Heart right ventricle (tissue), 16 donors: ENCODE data around the gene HINT2. TPM values are rescaled to one million over a fixed set of nuclear protein-coding genes. Genes with fewer than 3 reads are reported as not detected.
A peak's percentile ranks its signal among the peaks of the same experiment; 100 is the strongest.

Source experiments
- ATAC-seq, 8 donors: fragments of 200-7000 bp; cut with Tn5 transposase; one replicate each; pipeline ENCODE4 v1.9.1; 2020; ENCODE audit warnings: mild to moderate bottlenecking in 8 of 8, moderate library complexity in 8 of 8, moderate number of reproducible peaks in 1 of 8
- DNase-seq, 2 donors: peaks; one replicate each; pipeline ENCODE4 v3.0.0-alpha.2; 2020
- H3K27ac ChIP-seq, 10 donors: fragments of 200-600 bp; sonication (generic) in 2 of 10; one replicate each; pipeline versions ENCODE4 v1.5.0 to v1.8.0; 2020 to 2022; ENCODE audit warnings: mild to moderate bottlenecking in 3 of 10
- H3K27me3 ChIP-seq, 7 donors: fragments of 200-600 bp; one replicate each; pipeline ENCODE4 v1.8.0; 2021 to 2022; ENCODE audit warnings: mild to moderate bottlenecking in 2 of 7
- H3K36me3 ChIP-seq, 9 donors: fragments of 200-600 bp; sonication (generic) in 1 of 9; one replicate each; pipeline versions ENCODE4 v1.5.0 to v1.8.0; 2020 to 2022; ENCODE audit warnings: mild to moderate bottlenecking in 2 of 9
- H3K4me1 ChIP-seq, 9 donors: fragments of 200-600 bp; sonication (generic) in 1 of 9; one replicate each; pipeline versions ENCODE4 v1.5.0 to v1.8.0; 2020 to 2022; ENCODE audit warnings: mild to moderate bottlenecking in 4 of 9
- H3K4me3 ChIP-seq, 10 donors: fragments of 200-600 bp; sonication (generic) in 2 of 10; one replicate each; pipeline versions ENCODE4 v1.5.0 to v1.8.0; 2020 to 2022; ENCODE audit warnings: mild to moderate bottlenecking in 7 of 10, moderate library complexity in 2 of 10
- H3K9me3 ChIP-seq, 11 donors: fragments of 200-600 bp in 10 of 11; sonication (generic) in 2 of 11; one replicate each; pipeline versions ENCODE4 v1.5.0 to v1.8.0; 2013 to 2022; ENCODE audit warnings: mild to moderate bottlenecking in 2 of 11, control low read depth in 1 of 11, moderate library complexity in 1 of 11
- WGBS, 2 donors: extraction: QIAGEN DNeasy Blood & Tissue Kit; methylation state at CpG; one replicate each; pipeline ENCODE4 v1.1.7; 2013; ENCODE audit warnings: inconsistent platforms in 1 of 2; 5-methylcytosine and 5-hydroxymethylcytosine counted together
- intact Hi-C, 10 donors: fragments of 100-400 bp; cut with DNase I; formaldehyde crosslinking; loops; one replicate each; pipeline versions ENCODE4 v1.11.1 to v1.14.2; 2022
- polyA plus RNA-seq, 2 donors: library from polyadenylated mRNA; stranded (reverse); fragments of 200-250 nt; gene quantifications; one replicate each; pipeline ENCODE4 v1.2.3, GENCODE V29; 2013
- total RNA-seq, 10 donors: library from RNA; stranded (reverse); fragmentation: NEBNext Ultra II Directional in 3 of 10; extraction: Animal tissue kit (Norgen Biotek cat#: 25700) in 3 of 10; gene quantifications; one replicate each; pipeline versions ENCODE4 v1.2.1 to v1.2.4, GENCODE V29; 2021 to 2023
- TF ChIP-seq, protein P1 (sequence below), 9 donors: fragments of 200-600 bp; sonication (generic) in 2 of 9; IDR thresholded peaks; one replicate each; pipeline versions ENCODE4 v1.5.0 to v1.8.0; 2021 to 2022; ENCODE audit warnings: antibody characterized with exemption in 9 of 9, mild to moderate bottlenecking in 5 of 9, moderate library complexity in 1 of 9
- donor health status: Arrhythmogenic right ventricular cardiomyopathy.
- donor health status: ischemic (EF 13 %, LVEDD 7.1; RV severe dilation, severe dysfunction).
- donor health status: healthy with polysubstance abuse.
- donor health status: DM: no; HTN: yes; CAD: no.
- donor health status: DM: no; HTN: no; CAD: no.
- donor health status: ischemic (EF 25% LVEDD 6.9; RV normal size, moderate dysfunction).
- donor health status: ischemic (EF 25% LVEDD 5.7; RV mildly dilated, moderate dysfunction).
- donor health status: healthy.
- donor health status: DM: yes; HTN: yes; CAD: no.
- donor health status: Ischemic cardiomyopathy.
- donor health status: ischemic (EF 35%, LVEDD 5.7; RV mildly dilated, moderate dysfunction).
- donor health status: nonischemic (EF 11% LVEDD 7.7; RV severe dilation, severe dysfunction).
- donor health status: DM: yes; HTN: yes; CAD: no.
- donor health status: PGD.
- donor health status: ischemic (EF 29% LVEDD 5.4; RV normal size, mild dysfunction).
- donor health status: nonischemic (EF 23%, LVEDD 6.1; RV moderate dilation, normal function).

HINT2 gene
- total and polyA plus RNA-seq, 12 donors: 56.8 to 120 (median 76.7) TPM

- intact Hi-C loops: loop anchor here in 1 of 10 donors (5.0 kb wide), 1 partner anchor 39 kb away; the partner anchor contains the start of gene OR13J1
These were observed 18.0 kb upstream of the HINT2 start for GRCh38 chr9:35832814-35833213.

DNA sequence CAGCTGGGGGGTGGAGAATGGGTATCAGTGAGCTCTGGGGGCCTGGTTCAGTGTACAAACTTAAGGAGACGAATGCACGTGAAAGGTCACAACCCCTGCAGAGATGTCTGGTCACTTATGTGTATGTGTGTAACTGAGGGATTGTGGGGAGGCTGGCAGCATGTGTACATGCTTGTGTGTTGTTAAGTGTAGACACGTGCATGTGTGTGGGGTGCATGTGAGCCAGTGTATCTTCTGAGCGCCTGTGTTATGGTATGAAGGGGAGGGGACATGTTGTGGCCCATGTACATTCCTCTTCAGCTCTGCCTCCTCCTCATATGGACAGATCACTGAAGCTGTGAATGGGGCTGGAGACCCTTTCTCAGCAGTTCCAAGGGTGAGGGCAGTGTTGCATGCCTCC is 16.2 kb upstream of the HINT2 start:
- Histone ChIP-seq H3K27me3 (no peaks in the 10 kb centered on the region), H3K27ac (no peak overlapping the region), H3K9me3 (no peaks in the 10 kb centered on the region), H3K4me3 (no peak overlapping the region), H3K36me3 (peaks cover 0 to 11% (median 0%) of the 10 kb centered on the region in 9 donors), H3K4me1 (peaks cover 4 to 58% (median 52%) of the 10 kb centered on the region in 9 donors)
- WGBS, 2 donors: 81 to 82% methylated on average over 4 of the region's 4 CpGs
- DNase-seq (no peak), ATAC-seq (no peak)
- TF ChIP-seq, protein P1, sequence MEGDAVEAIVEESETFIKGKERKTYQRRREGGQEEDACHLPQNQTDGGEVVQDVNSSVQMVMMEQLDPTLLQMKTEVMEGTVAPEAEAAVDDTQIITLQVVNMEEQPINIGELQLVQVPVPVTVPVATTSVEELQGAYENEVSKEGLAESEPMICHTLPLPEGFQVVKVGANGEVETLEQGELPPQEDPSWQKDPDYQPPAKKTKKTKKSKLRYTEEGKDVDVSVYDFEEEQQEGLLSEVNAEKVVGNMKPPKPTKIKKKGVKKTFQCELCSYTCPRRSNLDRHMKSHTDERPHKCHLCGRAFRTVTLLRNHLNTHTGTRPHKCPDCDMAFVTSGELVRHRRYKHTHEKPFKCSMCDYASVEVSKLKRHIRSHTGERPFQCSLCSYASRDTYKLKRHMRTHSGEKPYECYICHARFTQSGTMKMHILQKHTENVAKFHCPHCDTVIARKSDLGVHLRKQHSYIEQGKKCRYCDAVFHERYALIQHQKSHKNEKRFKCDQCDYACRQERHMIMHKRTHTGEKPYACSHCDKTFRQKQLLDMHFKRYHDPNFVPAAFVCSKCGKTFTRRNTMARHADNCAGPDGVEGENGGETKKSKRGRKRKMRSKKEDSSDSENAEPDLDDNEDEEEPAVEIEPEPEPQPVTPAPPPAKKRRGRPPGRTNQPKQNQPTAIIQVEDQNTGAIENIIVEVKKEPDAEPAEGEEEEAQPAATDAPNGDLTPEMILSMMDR (IDR thresholded peaks at IDR 0.05): no peak
- intact Hi-C loops: loop anchor here in 1 of 10 donors (5.0 kb wide), 1 partner anchor 41 kb away; the partner anchor contains the start of gene OR13J1

More at GRCh38 chr9:35832814-35833213, 18.0 kb upstream of the HINT2 start:
- H3K27me3 ChIP-seq: peaks cover 0 to 14% (median 0%) of the 10 kb centered on the region in 7 donors
- peak overlapping the region in 9 of 10 donors; percentile 3 to 75 (median 60) for H3K27ac ChIP-seq
- 71 to 77% methylated on average over 5 of the region's 5 CpGs for WGBS, 2 donors
- DNase-seq (no peak), ATAC-seq (no peak)
- no peaks in the 10 kb centered on the region for H3K9me3 ChIP-seq
- TF ChIP-seq, protein P1 (IDR thresholded peaks at IDR 0.05): no peak
- H3K4me3 ChIP-seq: no peak overlapping the region
- H3K4me1 ChIP-seq: peaks cover 4 to 53% (median 48%) of the 10 kb centered on the region in 9 donors
- H3K36me3 ChIP-seq: peaks cover 0 to 11% (median 0%) of the 10 kb centered on the region in 9 donors

DNA sequence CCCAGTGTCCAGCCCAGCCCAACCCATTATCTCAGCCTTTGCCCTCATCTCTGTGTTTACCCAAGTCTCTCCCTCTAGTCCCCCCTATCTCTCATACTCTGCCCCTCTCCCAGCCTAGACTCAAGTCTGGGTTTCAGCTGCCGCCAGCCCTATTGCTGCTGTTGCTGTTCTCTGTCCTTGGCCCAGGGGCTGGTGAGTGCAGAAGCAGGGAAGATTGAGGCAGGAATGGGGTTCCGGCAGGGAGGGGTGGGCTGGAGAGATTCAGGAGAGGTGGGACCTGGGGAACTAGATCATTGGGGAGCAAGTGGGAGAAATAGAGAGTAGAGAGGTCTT is 14.9 kb upstream of the HINT2 start:
- Histone ChIP-seq H3K27ac (peak overlapping the region; percentile 91 to 98 (median 96)), H3K9me3 (no peaks in the 10 kb centered on the region), H3K36me3 (no peaks in the 10 kb centered on the region), H3K4me3 (peak overlapping the region; percentile 70 to 87 (median 82)), H3K4me1 (peaks cover 4 to 58% (median 44%) of the 10 kb centered on the region in 9 donors), H3K27me3 (no peaks in the 10 kb centered on the region)
- DNase-seq (no peak), ATAC-seq (no peak)
- intact Hi-C loops: loop anchor here in 8 of 10 donors (2.0 to 5.0 kb wide), 6 partner anchors 37 to 172 kb away; partner anchors contain the start of genes NPR2 (in 3 of the 8), CCDC107 (in 1 of the 8), CREB3 (in 1 of the 8) and OR13J1 (in 1 of the 8)
- 37 to 52% methylated on average over 2 of the region's 2 CpGs for WGBS, 2 donors
- TF ChIP-seq, protein P1 (IDR thresholded peaks at IDR 0.05): no peak

DNA sequence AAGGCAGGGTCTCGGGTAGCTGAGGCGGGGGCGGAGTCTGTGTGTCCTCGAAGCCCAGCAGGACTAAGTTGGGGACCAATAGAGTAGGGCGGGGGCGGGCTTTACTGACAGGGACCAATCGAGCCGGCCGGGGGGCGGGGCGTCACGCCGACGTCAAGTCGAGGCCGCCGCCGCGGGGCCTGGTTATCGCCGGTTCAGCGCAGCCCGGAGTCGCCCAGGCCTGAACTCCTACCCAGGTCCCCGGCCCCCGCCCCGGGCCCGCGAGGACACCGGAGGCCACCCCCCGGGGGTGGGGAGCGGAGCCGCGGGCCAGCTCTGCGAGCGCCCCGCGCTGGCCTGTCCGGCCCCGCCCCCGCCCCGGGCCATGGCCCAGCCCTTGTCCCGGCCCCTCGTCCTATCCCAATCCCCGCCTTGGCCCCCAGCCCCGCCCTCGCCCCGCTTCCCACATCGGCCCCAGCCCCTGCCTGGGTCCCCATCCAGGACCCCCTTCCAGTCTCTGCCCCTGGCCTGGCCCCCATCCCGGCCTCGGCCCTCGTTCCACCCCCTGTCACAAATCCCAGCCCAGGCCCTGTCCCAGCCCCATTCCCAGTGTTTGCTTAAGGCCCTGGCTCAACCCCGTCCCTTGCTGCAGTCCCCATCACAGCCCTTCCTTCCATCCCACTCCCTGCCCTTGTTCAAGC is 14.4 kb upstream of the HINT2 start, which contains the start of gene TMEM8B:
TSS of gene TMEM8B (plus strand) at position 145 of the 680 bp plus-strand sequence. CDS start at position 365, 220 bp downstream.
- intact Hi-C loops: loop anchor here in 7 of 10 donors (2.0 to 5.0 kb wide), 5 partner anchors 37 to 172 kb away; partner anchors contain the start of genes NPR2 (in 3 of the 7), CCDC107 (in 1 of the 7), CREB3 (in 1 of the 7) and RMRP (in 1 of the 7)
- WGBS, 2 donors: 1 to 2% methylated on average over 38 to 53 of the region's 53 CpGs
- ATAC-seq (peak; percentile 91 to 94 (median 92)), DNase-seq (peak; percentile 96 to 98)
- TF ChIP-seq, protein P1 (IDR thresholded peaks at IDR 0.05): no peak
- peak within 1 kb of the TSS; percentile 91 to 98 (median 96) for H3K27ac ChIP-seq
- H3K9me3 ChIP-seq: no peaks in the 10 kb centered on the region
- H3K27me3 ChIP-seq: no peaks in the 10 kb centered on the region
- H3K4me3 ChIP-seq: peak within 1 kb of the TSS; percentile 70 to 87 (median 82)
- peaks cover 4 to 53% (median 39%) of the 10 kb centered on the region in 9 donors for H3K4me1 ChIP-seq
- H3K36me3 ChIP-seq: no peaks in the 10 kb centered on the region
